A673 (cell line): ENCODE measurements around the gene BCL2.

Experiments
- EZH2 ChIP-seq: fragments of 200-600 bp; sonication (generic); IDR thresholded peaks from 2 replicates; pipeline ENCODE4 v1.6.1; 2017; ENCODE audit warnings: borderline replicate concordance, low read depth, mild to moderate bottlenecking, mixed read lengths, antibody characterized with exemption, low read length; ENCODE audit not compliant: poor library complexity, severe bottlenecking
- TF ChIP-seq, protein P1 (sequence below): fragments of 300-800, 200-600 bp; sonication (generic); conservative IDR thresholded peaks from 2 replicates; pipeline ENCODE4 v1.5.1; 2017; ENCODE audit warnings: low read depth, mild to moderate bottlenecking, antibody characterized with exemption, low read length, moderate library complexity, mixed read lengths

DNA sequence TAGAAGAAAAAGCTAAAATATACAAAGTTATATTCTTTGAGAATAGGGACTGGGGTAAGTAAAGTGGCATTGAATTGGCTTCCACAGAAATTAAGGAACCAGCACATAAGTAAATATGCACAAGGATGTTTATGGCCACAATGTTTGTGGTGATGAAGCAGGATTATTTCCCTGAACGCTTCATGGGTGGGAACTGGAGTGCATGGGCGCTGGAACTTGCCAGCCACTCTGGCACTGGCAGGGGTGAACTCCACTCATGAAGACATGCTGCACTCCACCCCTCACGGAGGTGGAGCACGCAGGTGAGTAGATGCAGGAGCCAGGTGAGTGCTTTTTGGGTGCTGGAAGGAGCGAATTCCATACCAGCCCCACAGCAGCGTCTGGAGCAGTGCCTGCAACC, 94.1 kb downstream of the BCL2 start:
- TF ChIP-seq, protein P1, sequence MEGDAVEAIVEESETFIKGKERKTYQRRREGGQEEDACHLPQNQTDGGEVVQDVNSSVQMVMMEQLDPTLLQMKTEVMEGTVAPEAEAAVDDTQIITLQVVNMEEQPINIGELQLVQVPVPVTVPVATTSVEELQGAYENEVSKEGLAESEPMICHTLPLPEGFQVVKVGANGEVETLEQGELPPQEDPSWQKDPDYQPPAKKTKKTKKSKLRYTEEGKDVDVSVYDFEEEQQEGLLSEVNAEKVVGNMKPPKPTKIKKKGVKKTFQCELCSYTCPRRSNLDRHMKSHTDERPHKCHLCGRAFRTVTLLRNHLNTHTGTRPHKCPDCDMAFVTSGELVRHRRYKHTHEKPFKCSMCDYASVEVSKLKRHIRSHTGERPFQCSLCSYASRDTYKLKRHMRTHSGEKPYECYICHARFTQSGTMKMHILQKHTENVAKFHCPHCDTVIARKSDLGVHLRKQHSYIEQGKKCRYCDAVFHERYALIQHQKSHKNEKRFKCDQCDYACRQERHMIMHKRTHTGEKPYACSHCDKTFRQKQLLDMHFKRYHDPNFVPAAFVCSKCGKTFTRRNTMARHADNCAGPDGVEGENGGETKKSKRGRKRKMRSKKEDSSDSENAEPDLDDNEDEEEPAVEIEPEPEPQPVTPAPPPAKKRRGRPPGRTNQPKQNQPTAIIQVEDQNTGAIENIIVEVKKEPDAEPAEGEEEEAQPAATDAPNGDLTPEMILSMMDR, result no peak
- TF ChIP-seq EZH2, result no peak
